AG10803 (cell line): ENCODE data around the gene ITLN1.
A peak's percentile ranks its signal among the peaks of the same experiment; 100 is the strongest.

Source experiments
- DNase-seq: peaks from one replicate; pipeline ENCODE4 v3.0.0; 2010; ENCODE audit warnings: low read depth
- H3K4me3 ChIP-seq: 2 replicates; pipeline ENCODE4 v1.5.1; 2011; ENCODE audit warnings: mild to moderate bottlenecking, low read length, control low read depth
- CTCF ChIP-seq: conservative IDR thresholded peaks from 2 replicates; pipeline ENCODE4 v1.5.1; 2011; ENCODE audit warnings: mild to moderate bottlenecking, low read length, control low read depth, inconsistent platforms

ITLN1 gene

GRCh38 chr1:160839746-160840145 lies 45.2 kb downstream of the ITLN1 start:
- no peak for DNase-seq
- TF ChIP-seq CTCF = no peak
- H3K4me3 ChIP-seq = no peak overlapping the region

GRCh38 chr1:160838888-160839287 lies 46.1 kb downstream of the ITLN1 start:
- H3K4me3 ChIP-seq = no peak overlapping the region
- TF ChIP-seq CTCF = no peak
- no peak for DNase-seq

- no peak overlapping the region for H3K4me3 ChIP-seq
- no peak for TF ChIP-seq CTCF
- peak; percentile 33 for DNase-seq
Measured at GRCh38 chr1:160837558-160838205, 47.3 kb downstream of the ITLN1 start.

- no peak for DNase-seq
- no peak overlapping the region for H3K4me3 ChIP-seq
- TF ChIP-seq CTCF = no peak
Measured at GRCh38 chr1:160836981-160837557, 47.9 kb downstream of the ITLN1 start.

GRCh38 chr1:160836561-160836960 lies 48.4 kb downstream of the ITLN1 start:
- DNase-seq = no peak
- H3K4me3 ChIP-seq = no peak overlapping the region
- no peak for TF ChIP-seq CTCF

- no peak for TF ChIP-seq CTCF
- no peak for DNase-seq
- H3K4me3 ChIP-seq = no peak overlapping the region
Measured at GRCh38 chr1:160835751-160836150, 49.2 kb downstream of the ITLN1 start.

- peak; percentile 43 for DNase-seq
- TF ChIP-seq CTCF = peak; percentile 70
Measured at GRCh38 chr1:160834945-160835565, 49.9 kb downstream of the ITLN1 start.

More at GRCh38 chr1:160834945-160835565, 49.9 kb downstream of the ITLN1 start:
- no peak overlapping the region for H3K4me3 ChIP-seq
